Right renal pelvis (tissue), 4 donors: Measurements from ENCODE around the gene GRAPL. TPM values are rescaled to one million over a fixed set of nuclear protein-coding genes. Genes with fewer than 3 reads are reported as not detected.
"Not testable (repeated sequence)": the region's sequence is repeated elsewhere in the genome, so short reads cannot be mapped to it uniquely, and the experiment has no call there.

Experiments
- DNase-seq, 4 donors: peaks; one replicate each; pipeline ENCODE4 v3.0.0-alpha.2; 2013; ENCODE audit warnings: low read depth in 4 of 4, low spot score in 3 of 4, missing footprints in 1 of 4
- polyA plus RNA-seq, 4 donors: library from polyadenylated mRNA; unstranded; fragments of 120-200 nt; gene quantifications; one replicate each; pipeline ENCODE4 v1.2.1, GENCODE V29; 2013; ENCODE audit not compliant: insufficient read length in 4 of 4

GRAPL gene
- polyA plus RNA-seq, 4 donors: 1.1 to 4.4 (median 3.0) TPM

- not testable (repeated sequence) for DNase-seq
Observed at GRCh38 chr17:19187883-19188869, 60.8 kb downstream of the GRAPL start.

- not testable (repeated sequence) for DNase-seq
Observed at GRCh38 chr17:19188870-19189708, 61.7 kb downstream of the GRAPL start.

- DNase-seq: not testable (repeated sequence)
Observed at GRCh38 chr17:19189781-19190405, 62.5 kb downstream of the GRAPL start.

GRCh38 chr17:19196382-19197204 is 69.2 kb downstream of the GRAPL start:
- DNase-seq: not testable (repeated sequence)

- DNase-seq: not testable (repeated sequence)
Observed at GRCh38 chr17:19202448-19202847, 75.1 kb downstream of the GRAPL start.

GRCh38 chr17:19203429-19203828 is 76.0 kb downstream of the GRAPL start:
- not testable (repeated sequence) for DNase-seq

Other genes with a start within 250 kb of the GRAPL start
- under 1 TPM; 0.28 to 0.59 (median 0.56) TPM for gene SLC5A10, start 175.4 kb upstream of the GRAPL start, polyA plus RNA-seq
- 1 to 10 TPM; 6.9 to 8.5 (median 7.4) TPM for gene FAM83G, start 122.8 kb upstream of the GRAPL start, polyA plus RNA-seq
- 1 to 10 TPM; 6.0 to 7.4 (median 6.1) TPM for gene GRAP, start 80.6 kb upstream of the GRAPL start, polyA plus RNA-seq
- gene EPN2, start 109.8 kb downstream of the GRAPL start, polyA plus RNA-seq: 10 to 100 TPM; 48.7 to 57.7 (median 50.1) TPM
- 10 to 100 TPM; 34.8 to 41.0 (median 38.4) TPM for gene B9D1, start 235.1 kb downstream of the GRAPL start, polyA plus RNA-seq